Thyroid gland (tissue), 4 donors: ENCODE measurements around the gene ASCC1.

Experiments used
- CTCF ChIP-seq, 6 experiments: fragments of 200-600 bp in 3 of 6; fragments of 450-650 bp in 3 of 6; sonication (generic) in 3 of 6; IDR thresholded peaks; one replicate each; pipeline ENCODE4 v1.5.1; 2016 to 2019; ENCODE audit warnings: antibody characterized with exemption in 6 of 6, mild to moderate bottlenecking in 2 of 6, inconsistent platforms in 1 of 6, moderate library complexity in 1 of 6
- POLR2A ChIP-seq, 2 donors: fragments of 450-650 bp; IDR thresholded peaks; one replicate each; pipeline ENCODE4 v1.6.1; 2017; ENCODE audit warnings: antibody characterized with exemption in 2 of 2, mild to moderate bottlenecking in 2 of 2, moderate library complexity in 1 of 2

- TF ChIP-seq POLR2A (IDR thresholded peaks at IDR 0.05) (no peak), CTCF (IDR thresholded peaks at IDR 0.05) (no peak)
These were observed 128.6 kb downstream of the ASCC1 start for GRCh38 chr10:72087392-72087968.
